Pons (tissue), 1 donor: ENCODE data around the gene TOR1AIP1.
"Not testable (repeated sequence)": the region's sequence is repeated elsewhere in the genome, so short reads cannot be mapped to it uniquely, and the experiment has no call there.

Experiments used
- DNase-seq: peaks from one replicate; pipeline ENCODE4 v3.0.0-alpha.2; 2016; ENCODE audit warnings: low spot score

Gene TOR1AIP1, protein sequence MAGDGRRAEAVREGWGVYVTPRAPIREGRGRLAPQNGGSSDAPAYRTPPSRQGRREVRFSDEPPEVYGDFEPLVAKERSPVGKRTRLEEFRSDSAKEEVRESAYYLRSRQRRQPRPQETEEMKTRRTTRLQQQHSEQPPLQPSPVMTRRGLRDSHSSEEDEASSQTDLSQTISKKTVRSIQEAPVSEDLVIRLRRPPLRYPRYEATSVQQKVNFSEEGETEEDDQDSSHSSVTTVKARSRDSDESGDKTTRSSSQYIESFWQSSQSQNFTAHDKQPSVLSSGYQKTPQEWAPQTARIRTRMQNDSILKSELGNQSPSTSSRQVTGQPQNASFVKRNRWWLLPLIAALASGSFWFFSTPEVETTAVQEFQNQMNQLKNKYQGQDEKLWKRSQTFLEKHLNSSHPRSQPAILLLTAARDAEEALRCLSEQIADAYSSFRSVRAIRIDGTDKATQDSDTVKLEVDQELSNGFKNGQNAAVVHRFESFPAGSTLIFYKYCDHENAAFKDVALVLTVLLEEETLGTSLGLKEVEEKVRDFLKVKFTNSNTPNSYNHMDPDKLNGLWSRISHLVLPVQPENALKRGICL

GRCh38 chr1:179882253-179883039 is at the start of gene TOR1AIP1:
Gene TOR1AIP1 (plus strand): TSS chr1:179882285. CDS start chr1:179882503, 218 bp downstream.
- DNase-seq, result peak; percentile 96

DNA sequence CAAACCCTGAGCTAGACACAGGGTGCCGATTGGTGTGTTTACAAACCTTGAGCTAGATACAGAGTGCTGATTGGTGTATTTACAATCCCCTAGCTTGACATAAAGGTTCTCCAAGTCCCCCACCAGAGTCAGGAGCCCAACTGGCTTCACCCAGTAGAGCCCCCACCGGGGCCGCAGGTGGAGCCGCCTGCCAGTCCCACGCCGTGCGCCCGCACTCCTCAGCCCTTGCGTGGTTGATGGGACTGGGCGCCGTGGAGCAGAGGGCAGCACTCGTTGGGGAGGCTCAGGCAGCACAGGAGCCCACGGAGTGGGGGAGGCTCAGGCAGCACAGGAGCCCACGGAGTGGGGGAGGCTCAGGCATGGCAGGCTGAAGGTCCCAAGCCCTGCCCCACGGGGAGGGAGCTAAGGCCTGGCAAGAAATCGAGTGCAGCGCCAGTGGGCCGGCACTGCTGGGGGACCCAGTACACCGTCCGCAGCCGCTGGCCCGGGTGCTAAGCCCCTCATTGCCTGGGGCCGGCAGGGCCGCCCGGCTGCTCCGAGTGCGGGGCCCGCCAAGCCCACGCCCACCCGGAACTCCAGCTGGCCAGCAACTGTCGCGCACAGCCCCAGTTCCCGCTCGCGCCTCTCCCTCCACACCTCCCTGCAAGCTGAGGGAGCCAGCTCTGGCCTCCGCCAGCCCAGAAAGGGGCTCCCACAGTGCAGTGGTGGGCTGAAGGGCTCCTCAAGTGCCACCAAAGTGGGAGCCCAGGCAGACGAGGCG is 45.2 kb upstream of the TOR1AIP1 start:
- DNase-seq, result not testable (repeated sequence)

GRCh38 chr1:179840107-179840506 is 42.0 kb upstream of the TOR1AIP1 start:
- no peak for DNase-seq

GRCh38 chr1:179848233-179848632 is 33.9 kb upstream of the TOR1AIP1 start:
- DNase-seq, result no peak

DNA sequence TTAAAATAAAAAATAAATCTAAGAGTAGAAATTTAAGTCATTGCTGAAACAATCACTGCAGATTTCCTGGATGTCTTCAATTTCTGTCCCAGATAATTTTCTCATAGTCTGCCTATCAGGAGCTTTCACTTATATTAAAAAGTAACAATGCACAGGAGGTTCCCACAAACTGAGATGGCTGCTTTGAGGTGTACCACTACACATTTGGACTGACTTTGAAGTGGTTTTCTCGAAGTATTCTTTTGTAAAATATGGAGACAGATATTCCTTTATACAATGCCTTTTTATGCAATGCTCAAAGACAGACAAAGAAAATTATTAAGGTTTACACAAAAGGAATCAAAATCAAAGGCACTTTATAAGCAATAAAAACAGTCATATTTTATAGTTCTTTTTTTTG is 29.0 kb upstream of the TOR1AIP1 start:
- no peak for DNase-seq

- DNase-seq, result not testable (repeated sequence)
These were observed 26.3 kb upstream of the TOR1AIP1 start for GRCh38 chr1:179855831-179856230.

- DNase-seq, result no peak
These were observed 25.8 kb upstream of the TOR1AIP1 start for GRCh38 chr1:179856296-179856695.

DNA sequence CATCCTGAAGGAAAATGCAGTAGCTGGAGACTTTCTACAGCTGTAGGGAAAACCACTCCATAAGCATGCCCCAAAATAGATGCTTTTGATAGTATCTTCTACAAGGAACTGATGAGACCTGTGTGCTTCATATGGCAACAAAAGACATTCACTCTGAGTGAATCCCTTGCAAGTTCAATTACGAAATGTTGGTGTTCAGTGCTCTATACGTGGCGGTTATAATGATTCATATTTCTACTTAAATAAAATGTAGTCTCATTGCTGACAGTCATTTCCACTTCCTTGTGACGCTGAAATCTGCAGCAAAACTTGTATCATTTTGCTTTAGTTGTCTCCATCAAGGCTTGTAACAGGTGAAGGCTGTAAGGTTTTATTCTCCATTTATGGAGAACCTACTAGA is 25.1 kb upstream of the TOR1AIP1 start:
- no peak for DNase-seq

- DNase-seq, result no peak
These were observed 21.4 kb upstream of the TOR1AIP1 start for GRCh38 chr1:179860652-179861051.

GRCh38 chr1:179865377-179865776 is 16.7 kb upstream of the TOR1AIP1 start:
- DNase-seq, result no peak

GRCh38 chr1:179866616-179867015 is 15.5 kb upstream of the TOR1AIP1 start:
- DNase-seq, result no peak

DNA sequence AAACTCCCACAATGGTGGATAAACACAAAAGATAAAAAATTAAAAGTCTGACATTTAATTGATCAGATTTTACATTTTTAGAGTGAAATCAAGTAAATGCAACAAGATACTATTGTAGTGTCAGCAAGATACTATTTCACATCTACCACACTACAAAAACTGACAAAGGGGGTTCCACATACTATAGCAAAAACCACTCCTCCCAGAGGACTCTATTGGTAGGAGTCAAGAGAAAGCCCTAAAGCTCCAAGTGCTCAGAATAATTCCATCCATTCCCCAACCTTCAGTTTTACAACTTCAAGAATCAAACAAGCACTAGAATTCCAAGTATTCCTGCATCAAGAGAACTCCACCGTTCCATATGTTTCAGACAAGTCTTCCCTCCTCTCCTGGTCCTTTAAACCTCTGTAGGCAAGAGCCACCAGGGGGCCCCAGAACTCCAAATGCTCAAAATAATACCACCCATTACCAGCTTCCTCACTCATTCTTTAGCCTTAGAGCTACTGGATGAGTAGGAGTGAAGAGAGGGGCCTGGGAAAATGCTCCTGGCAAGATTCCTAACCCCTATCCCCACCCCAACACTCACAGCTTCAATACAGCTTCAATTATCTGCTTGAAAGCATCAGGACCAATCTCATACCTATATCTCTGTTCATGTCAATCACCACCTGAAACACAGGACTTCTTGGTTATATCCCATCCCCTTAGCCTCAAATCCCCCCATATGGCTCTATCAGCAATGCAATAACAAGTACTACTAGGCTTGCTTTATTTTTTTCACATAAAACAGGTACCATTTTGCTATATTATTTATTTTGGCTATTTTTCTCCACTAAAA is 14.4 kb upstream of the TOR1AIP1 start:
- DNase-seq, result peak; percentile 46

DNA sequence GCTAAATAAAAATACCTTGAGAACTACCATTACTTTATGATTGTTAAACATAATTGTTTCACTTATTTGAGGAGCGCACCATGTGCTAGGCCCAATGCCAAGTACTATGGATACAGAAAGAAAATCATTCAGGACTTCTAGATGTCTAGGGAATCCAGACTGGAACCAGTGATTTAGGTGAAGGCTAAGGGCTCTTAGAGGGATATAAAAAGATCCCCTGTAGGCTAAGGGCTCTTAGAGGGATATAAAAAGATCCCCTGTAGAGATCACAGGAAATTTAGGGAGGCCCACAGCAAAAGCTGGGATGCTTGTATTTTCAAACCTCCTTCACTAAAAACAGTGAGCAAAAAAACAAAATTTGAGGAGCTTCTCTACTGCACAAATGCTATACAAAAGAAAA is 11.2 kb upstream of the TOR1AIP1 start:
- no peak for DNase-seq

GRCh38 chr1:179871940-179872339 is 10.1 kb upstream of the TOR1AIP1 start:
- DNase-seq, result no peak

- DNase-seq, result no peak
These were observed 9.5 kb upstream of the TOR1AIP1 start for GRCh38 chr1:179872558-179872957.

- DNase-seq, result no peak
These were observed 8.6 kb upstream of the TOR1AIP1 start for GRCh38 chr1:179873438-179873851.

- DNase-seq, result no peak
These were observed 6.3 kb upstream of the TOR1AIP1 start for GRCh38 chr1:179875596-179876299.

- no peak for DNase-seq
These were observed 5.8 kb upstream of the TOR1AIP1 start for GRCh38 chr1:179876300-179876715.

DNA sequence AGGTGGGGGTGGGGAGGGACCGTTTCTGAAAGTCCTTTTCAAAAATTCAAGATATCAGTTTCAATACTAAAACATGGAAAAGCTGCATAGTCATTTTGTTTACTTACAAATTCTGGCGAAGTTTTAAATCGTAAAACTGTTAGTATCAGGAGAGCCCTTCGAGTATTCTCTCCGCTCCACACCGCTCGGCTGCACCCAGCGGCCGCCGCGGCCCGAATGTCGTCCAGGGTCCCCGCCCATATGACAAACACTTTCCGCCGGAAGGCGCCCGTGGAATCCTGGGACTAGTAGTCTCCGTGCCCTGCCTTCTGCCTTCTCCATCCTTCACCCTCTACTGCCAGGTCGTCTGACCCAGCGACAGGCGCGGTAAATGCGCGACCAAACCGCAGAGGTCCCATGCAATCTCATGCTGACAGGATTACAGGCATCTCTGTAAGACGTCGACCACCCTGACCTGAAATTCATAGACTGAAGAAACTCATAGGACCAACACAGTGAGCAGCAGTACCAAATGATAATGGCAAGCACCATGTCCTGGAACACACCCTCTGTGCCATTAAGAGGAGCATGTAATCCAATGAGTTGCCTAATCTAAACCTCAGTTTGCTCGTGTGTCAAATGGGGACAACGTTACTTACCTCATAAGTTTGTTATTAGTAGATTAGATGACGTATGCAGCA is 4.4 kb upstream of the TOR1AIP1 start, which contains the start of gene TOR1AIP2:
TSS of gene TOR1AIP2 (minus strand) at position 218 of the 680 bp plus-strand sequence. CDS start 25,138 bp downstream, outside the sequence.
- DNase-seq, result peak; percentile 95

DNA sequence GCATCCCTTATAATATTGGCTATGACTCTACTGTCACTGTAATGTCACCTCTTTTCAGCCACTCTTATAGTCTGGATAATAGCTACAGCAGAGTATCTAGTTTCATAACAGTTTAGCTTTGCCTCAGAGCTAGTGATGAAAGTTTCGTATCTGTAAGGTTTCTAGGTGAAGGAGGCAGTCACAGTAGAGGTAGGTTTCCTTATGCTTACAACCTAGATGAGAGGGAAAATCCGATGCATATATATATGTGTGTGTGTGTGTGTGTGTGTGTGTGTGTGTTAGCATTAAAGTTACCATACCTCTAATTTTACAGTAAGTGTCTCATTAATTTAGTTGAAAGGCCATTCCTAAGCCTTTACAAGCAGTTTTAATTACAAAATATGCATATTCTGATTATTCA is 2.3 kb upstream of the TOR1AIP1 start:
- no peak for DNase-seq
